Activated CD8-positive, alpha-beta memory T cell treated with anti-CD3 and anti-CD28 coated beads for 36 hours (primary cell): Measurements from ENCODE around the gene MAPK8IP2. TPM values are rescaled to one million over a fixed set of nuclear protein-coding genes. Genes with fewer than 3 reads are reported as not detected.

Experiments used
- CTCF ChIA-PET: fragments of 350-600 bp; sonication (Branson Sonifier 250); formaldehyde crosslinking; loops from one replicate; lab custom pipeline; 2021; ENCODE audit warnings: antibody characterized with exemption; lab: Charles Lee
- POLR2A ChIA-PET: fragments of 350-600 bp; sonication (Branson Sonifier 250); formaldehyde crosslinking; loops from one replicate; lab custom pipeline; 2021; ENCODE audit warnings: antibody characterized with exemption; lab: Charles Lee
- total RNA-seq, 2 experiments: library from RNA; stranded (reverse); gene quantifications; one replicate each; pipeline ENCODE4 v1.2.3, GENCODE V29; 2021

The MAPK8IP2 gene
- total RNA-seq: under 1 TPM; 0.08 to 0.11 TPM

DNA sequence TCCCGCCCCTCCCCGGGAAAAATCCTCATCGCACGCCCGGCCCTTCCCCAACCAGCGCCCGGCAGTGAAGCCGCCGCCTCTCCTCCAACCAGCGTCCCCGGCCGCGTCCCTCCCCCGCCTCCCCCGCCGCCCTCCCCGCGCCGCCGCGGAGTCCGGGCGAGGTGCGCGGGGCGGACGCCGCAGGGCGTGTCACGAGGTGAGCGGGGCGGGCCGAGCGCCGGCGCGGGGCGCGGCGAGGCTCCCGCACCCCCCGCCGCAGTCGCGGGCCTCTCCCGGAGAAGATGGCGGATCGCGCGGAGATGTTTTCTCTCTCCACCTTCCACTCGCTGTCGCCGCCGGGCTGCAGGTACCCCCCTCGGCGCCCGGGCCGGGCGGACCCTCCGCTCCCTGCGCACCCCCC lies at the start of gene MAPK8IP2:
Gene MAPK8IP2, plus strand, starts transcription at position 256 of the 400 bp plus-strand sequence. Its CDS starts 26 bp downstream, at position 282.
- ChIA-PET POLR2A (no interaction called here), CTCF (no interaction called here)

DNA sequence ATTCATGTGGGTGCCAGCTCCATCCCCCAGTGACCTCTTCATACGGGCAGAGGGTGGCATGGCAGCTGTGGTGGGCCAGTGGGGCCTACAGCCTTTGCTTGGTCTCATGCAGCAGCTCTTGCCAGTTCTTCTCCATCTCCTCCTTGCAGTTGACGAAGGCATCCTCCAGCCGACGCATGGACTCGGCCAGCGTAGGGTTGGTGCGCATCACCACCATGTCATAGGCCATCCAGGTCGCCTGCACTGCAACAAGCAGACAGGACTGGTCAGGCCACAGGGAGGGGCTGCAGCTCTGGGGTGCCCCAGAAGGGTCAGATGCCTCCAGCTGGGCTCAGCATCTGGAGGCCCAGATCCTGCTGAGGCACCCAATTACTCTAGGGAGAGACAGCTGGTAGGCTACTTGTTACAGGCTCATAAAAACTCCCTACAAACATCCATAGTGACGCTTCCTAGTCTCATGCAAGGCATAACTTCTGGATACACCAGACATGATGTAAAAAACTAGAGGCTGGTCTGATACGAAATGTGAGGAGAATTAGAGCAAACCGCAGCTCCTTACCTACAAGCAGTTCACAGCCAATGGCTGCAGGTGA lies 49.3 kb upstream of the MAPK8IP2 start:
- POLR2A ChIA-PET: no interaction called here

DNA sequence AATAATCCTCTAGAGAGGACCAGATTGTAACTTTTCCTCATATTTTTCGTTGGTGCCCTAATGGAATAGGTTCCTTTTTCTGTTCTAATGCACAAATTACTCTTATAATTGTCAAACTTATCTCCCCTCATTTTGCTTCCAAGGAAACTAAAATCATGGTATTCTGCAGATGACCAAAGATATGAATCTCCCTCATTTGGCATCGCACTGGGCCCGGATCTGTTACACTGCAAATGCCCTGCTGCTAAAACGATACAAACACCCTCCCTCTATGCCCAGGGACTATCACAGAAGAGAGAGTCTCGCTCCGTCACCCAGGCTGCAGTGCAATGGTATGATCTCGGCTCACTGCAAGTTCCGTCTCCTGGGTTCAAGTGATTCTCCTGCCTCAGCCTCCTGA lies 47.3 kb upstream of the MAPK8IP2 start:
- POLR2A ChIA-PET: no interaction called here
- CTCF ChIA-PET: interaction anchor here (0.6 to 1.0 kb wide), 2 partner anchors 9 to 63 kb away, joined by 3 to 4 read pairs; partner anchors contain the start of gene SYCE3

More for the DNA sequence above, 49.3 kb upstream of the MAPK8IP2 start:
- CTCF ChIA-PET: interaction anchor here (0.6 to 5.3 kb wide), 7 partner anchors 11 to 307 kb away, joined by 3 to 38 read pairs (median 3); partner anchors contain the start of genes SCO2 and SYCE3

GRCh38 chr22:50556703-50557102 lies 43.9 kb upstream of the MAPK8IP2 start:
- ChIA-PET CTCF (no interaction called here), POLR2A (interaction anchor here (0.6 to 1.0 kb wide), 2 partner anchors 10 to 31 kb away, joined by 3 read pairs; no protein-coding TSS in a partner anchor)

DNA sequence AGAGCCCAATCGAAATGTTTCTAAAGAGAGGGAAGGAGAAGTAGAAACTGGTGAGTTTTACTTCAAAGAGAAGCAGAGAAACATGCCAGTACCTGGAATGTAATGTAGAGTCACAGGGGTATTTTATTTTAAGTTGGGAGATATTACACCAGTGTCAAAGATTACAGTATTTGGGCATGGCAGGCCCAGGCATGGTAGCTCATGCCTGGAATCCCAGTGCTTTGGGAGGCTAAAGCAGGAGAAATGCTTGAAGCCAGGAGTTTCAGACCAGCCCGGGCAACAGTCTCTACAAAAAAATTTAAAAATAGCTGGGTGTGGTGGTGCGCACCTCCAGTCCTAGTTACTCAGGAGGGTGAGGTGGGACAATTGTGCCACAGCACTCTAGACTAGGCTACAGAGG lies 40.6 kb upstream of the MAPK8IP2 start:
- CTCF ChIA-PET: interaction anchor here (1.5 to 2.7 kb wide), 2 partner anchors 12 to 35 kb away, joined by 6 to 11 read pairs; partner anchors contain the start of gene SCO2
- POLR2A ChIA-PET: interaction anchor here (0.6 kb wide), 1 partner anchor 15 kb away, joined by 12 read pairs; the partner anchor contains the start of gene KLHDC7B

DNA sequence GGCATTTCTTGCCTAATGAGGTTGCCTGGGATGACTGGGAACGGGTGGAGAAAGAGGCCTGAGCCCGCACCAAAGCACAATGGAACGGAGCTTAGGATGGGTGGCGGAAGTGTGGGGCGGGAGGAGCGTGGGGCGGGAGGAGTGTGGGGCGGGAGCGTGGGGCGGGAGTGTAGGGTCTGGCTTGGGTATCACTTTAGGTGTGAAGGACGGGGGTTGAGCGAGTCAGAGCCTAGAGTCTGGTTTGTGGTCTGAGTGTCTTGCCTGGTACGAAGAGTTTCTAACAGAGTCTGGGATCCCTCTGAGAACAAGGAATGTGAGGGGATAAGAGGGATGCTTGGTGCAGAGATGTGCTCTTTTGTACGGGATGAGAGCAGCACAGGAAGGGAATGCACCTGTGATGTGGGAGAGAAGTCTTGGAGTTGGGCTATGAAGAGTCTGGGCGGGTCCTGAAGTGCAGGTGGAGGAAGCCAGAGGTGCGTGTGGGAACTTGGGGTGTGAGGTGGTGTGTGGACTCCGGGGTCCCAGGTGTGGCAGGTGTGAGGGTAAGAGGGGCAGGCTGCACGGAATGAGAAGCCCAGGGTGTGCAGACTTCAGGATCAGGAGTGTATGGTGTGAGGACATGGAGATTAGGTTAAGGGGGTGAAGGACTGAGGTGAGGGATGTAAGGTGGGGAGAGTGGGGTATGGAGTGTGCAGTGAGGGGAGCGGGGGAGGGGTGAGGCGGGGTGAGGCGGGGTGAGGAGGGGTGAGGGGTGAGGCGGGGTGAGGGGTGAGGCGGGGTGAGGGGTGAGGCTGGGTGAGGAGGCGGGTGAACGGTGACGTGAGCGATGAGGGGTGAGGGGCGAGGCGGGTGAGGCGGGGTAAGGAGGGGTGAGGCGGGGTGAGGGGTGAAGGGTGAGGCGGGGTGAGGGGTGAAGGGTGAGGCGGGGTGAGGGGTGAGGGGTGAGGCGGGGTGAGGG lies 38.9 kb upstream of the MAPK8IP2 start:
- CTCF ChIA-PET: interaction anchor here (1.5 to 2.7 kb wide), 2 partner anchors 8 to 14 kb away, joined by 3 to 11 read pairs; no protein-coding TSS in a partner anchor
- POLR2A ChIA-PET: no interaction called here

DNA sequence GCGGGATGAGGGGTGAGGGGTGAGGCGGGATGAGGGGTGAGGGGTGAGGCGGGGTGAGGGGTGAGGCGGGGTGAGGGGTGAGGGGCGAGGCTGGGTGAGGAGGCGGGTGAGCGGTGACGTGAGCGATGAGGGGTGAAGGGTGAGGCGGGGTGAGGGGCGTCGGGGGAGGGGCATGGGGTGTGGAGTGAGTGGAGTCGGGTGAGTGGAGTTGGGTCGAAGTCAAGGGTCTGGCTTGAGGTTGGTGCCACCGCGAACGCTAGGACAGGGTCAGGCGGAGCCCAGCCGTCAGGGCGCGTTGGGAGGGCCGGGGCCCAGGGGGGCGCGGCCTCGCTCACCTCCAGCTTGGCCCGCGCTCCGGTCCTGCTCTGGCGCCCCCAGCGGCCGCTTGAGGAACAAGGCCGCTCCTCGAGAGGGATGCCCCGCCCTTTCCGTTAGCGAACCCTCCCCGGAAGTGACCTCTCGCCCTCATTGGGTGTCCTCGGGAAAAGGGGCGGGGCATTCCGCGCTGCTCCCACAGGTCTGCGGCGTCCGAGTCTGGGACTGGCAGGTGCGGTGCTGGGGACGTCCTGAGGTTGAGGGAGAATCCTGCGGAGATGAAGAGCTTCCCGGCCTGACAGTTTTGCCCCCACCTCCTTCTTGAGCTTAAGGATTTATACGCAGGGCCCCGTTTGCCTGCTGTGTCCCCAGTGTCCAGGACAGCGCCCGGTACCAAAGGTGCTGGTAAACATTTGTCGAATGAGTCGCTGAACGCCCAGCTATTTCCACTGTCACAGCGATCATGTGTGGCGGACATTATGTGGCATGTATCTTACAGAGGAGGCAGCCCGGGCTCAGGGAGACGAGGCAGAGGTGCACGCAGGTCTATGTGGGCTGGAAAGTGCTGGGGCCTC lies 37.8 kb upstream of the MAPK8IP2 start, which contains the start of gene SYCE3:
Gene SYCE3, minus strand, starts transcription at position 397 of the 890 bp plus-strand sequence. CDS start 6,514 bp downstream, outside the sequence.
- ChIA-PET CTCF (interaction anchor here (0.6 to 3.3 kb wide), 24 partner anchors 8 to 107 kb away, joined by 3 to 38 read pairs (median 5); partner anchors contain the start of genes CHKB, KLHDC7B, LMF2 and NCAPH2), POLR2A (interaction anchor here (0.9 to 1.9 kb wide), 9 partner anchors 14 to 65 kb away, joined by 3 to 22 read pairs (median 3); partner anchors contain the start of genes ARSA, KLHDC7B, LMF2 and SCO2)

DNA sequence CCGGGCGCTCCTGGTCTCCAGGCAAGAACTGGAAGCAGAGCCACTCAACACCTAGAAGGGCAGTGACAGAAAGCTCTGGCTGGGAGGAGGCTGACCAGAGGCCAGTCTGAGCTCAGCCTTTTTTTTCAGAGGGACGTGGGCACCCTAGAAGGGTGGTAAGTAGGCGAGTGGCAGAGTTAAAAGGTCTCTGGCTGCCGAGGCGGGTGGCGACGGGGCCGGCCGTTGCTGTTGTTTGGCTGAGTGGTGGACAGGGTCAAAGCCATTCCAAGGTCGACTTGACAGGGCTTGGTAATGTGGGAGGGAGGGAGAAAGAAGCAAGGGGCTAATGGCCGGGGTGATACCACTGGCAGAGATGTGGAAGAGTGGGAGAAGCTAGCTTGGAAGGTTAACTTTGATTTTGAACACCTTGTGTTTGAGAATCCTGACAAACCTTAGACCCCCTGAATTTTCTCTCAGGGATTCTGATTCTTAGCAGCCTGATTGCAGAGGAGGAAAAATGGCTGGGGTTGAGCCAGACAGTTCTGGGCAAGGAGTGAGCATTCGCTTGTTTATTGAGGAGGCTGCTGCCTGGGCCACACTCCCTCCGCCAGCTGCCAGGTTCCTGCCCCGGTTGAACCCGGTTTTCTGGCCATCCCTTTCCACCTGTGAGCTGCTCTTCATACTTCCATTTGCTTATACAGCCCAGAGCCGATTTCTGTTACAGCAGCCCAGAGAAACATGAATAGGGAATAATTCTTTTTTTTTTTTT lies 37.0 kb upstream of the MAPK8IP2 start:
- CTCF ChIA-PET: interaction anchor here (0.6 to 3.3 kb wide), 24 partner anchors 9 to 64 kb away, joined by 3 to 38 read pairs (median 6); partner anchors contain the start of genes CHKB, KLHDC7B, LMF2 and NCAPH2
- POLR2A ChIA-PET: interaction anchor here (0.5 to 1.9 kb wide), 11 partner anchors 13 to 65 kb away, joined by 3 to 22 read pairs (median 3); partner anchors contain the start of genes ARSA, KLHDC7B, LMF2 and SCO2

DNA sequence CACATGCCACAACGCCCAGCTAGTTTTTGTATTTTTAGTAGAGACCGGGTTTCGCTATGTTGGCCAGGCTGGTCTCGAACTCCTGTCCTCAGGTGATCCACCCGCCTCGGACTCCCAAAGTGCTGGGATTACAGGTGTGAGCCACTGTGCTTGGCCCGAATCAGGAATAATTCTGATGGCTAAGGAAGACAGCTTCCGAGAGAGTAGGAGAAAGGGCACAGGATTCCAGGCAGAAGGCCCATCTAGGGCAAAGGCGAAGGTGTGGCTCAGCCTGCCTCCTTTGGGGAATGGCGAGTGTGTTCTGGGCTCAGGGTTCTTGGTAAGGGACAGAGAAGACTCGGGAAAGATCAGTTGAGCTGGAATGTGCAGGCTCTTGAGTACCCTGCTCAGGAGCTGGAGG lies 36.3 kb upstream of the MAPK8IP2 start:
- POLR2A ChIA-PET: interaction anchor here (0.8 to 1.2 kb wide), 2 partner anchors 16 to 38 kb away, joined by 3 to 4 read pairs; no protein-coding TSS in a partner anchor

DNA sequence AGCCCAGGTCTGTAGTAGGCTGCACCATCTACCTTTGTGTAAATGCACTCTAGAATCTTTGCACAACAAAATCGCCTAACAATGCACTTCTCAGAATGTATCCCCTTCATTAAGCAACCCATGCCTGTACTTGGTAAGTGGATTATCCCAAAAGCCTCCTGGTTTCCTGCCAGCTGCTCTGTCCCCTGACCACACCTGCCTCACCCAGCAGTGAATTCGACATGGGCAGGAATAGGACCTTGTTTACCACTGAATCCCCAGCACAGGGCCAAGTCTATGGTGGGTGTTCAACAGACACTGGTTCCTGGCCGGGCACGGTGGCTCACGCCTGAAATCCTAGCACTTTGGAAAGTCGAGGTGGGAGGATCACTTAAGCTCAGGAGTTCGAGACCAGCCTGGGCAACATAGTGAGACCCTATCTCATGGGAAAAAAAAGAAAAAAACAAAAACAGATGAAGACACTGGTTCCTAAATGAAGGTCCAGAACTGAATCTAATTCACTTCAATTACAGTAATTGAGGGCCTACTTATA lies 32.8 kb upstream of the MAPK8IP2 start:
- POLR2A ChIA-PET: no interaction called here
- CTCF ChIA-PET: no interaction called here

More for the DNA sequence above, 36.3 kb upstream of the MAPK8IP2 start:
- CTCF ChIA-PET: interaction anchor here (1.0 to 3.3 kb wide), 7 partner anchors 11 to 57 kb away, joined by 3 to 38 read pairs (median 7); partner anchors contain the start of genes CHKB and SCO2

GRCh38 chr22:50568626-50569025 lies 32.0 kb upstream of the MAPK8IP2 start:
- ChIA-PET CTCF (no interaction called here), POLR2A (no interaction called here)

- ChIA-PET CTCF (no interaction called here), POLR2A (no interaction called here)
Observed at GRCh38 chr22:50569041-50569459, 31.5 kb upstream of the MAPK8IP2 start.

GRCh38 chr22:50569896-50570535 lies 30.6 kb upstream of the MAPK8IP2 start:
- CTCF ChIA-PET: interaction anchor here (0.9 to 1.2 kb wide), 2 partner anchors 9 to 44 kb away, joined by 3 read pairs; partner anchors contain the start of gene SCO2
- POLR2A ChIA-PET: interaction anchor here (1.0 kb wide), 1 partner anchor 30 kb away, joined by 3 read pairs; no protein-coding TSS in a partner anchor

DNA sequence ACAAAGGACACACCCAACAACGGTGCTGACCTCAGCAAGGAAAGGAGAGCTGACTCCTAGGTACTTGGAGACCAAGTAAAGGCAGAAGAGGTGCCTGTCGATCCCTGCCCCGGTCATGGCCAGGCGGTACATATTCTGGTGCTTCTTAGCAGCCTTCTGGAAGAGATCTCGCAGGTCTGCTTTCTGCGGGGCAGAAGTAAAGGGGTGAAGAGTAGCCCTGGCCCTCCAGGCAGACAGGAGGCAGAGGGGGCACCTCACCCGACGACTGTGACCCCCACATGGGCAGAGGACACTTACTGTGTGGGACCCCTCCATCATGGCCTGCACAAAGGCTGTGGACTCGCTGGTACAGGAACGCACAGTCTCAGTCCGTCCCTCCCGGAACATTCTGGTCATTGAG lies 29.7 kb upstream of the MAPK8IP2 start:
- ChIA-PET CTCF (no interaction called here), POLR2A (interaction anchor here (0.7 kb wide), 1 partner anchor 46 kb away, joined by 3 read pairs; the partner anchor contains the start of gene SCO2)

- ChIA-PET POLR2A (interaction anchor here (0.7 kb wide), 1 partner anchor 46 kb away, joined by 3 read pairs; the partner anchor contains the start of gene SCO2), CTCF (no interaction called here)
Observed at GRCh38 chr22:50571264-50572175, 29.1 kb upstream of the MAPK8IP2 start.
